HepG2 (cell line): Measurements from ENCODE around the gene KRTAP5-8. TPM values are rescaled to one million over a fixed set of nuclear protein-coding genes. Genes with fewer than 3 reads are reported as not detected.

Source experiments
- ATAC-seq: fragments of 200-7000 bp; cut with Tn5 transposase; 3 replicates; pipeline ENCODE4 v1.9.1; 2020; ENCODE audit warnings: mild to moderate bottlenecking, moderate library complexity
- BruUV-seq: library from RNA; stranded (reverse); fragments of 400-500 nt; replicated peaks from 2 replicates; lab custom pipeline; 2021; lab: Mats Ljungman, UMichigan
- CTCF ChIA-PET: fragments of 300-600 bp; formaldehyde crosslinking; extraction: SDS; loops from one replicate; lab custom pipeline; 2021; ENCODE audit warnings: low total read pairs, inconsistent platforms, low intra/inter-chr PET ratio; lab: Yijun Ruan, JAX
- POLR2A ChIA-PET: fragments of 350-600 bp; sonication (Branson Sonifier 250); formaldehyde crosslinking; loops from one replicate; lab custom pipeline; 2020; ENCODE audit warnings: antibody characterized with exemption, inconsistent platforms; lab: Yijun Ruan, JAX
- DNase-seq: peaks from one replicate; pipeline ENCODE4 v3.0.0-alpha.2; 2015; ENCODE audit warnings: low spot score
- FAIRE-seq: peaks from 3 replicates; lab custom pipeline; 2011; peaks lifted over from hg19 to GRCh38; lab: Jason Lieb, UNC
- H2AFZ ChIP-seq: one replicate; pipeline ENCODE4 v1.6.1; 2011; ENCODE audit warnings: low read length, inconsistent platforms
- H3K27ac ChIP-seq: fragments of 300-600 bp; 3 replicates; pipeline ENCODE4 v1.8.0; 2011; ENCODE audit warnings: mixed run types, mild to moderate bottlenecking, mixed read lengths, low read length, inconsistent platforms; ENCODE audit not compliant: insufficient read depth; ENCODE audit errors: extremely low read length
- H3K27me3 ChIP-seq, 2 experiments: fragments of 200-600 bp in 1 of 2; 2 replicates in 1 of 2; 3 replicates in 1 of 2; pipeline versions ENCODE4 v1.6.0 to v1.8.0; 2011; ENCODE audit warnings: low read length in 2 of 2, mild to moderate bottlenecking in 2 of 2, moderate library complexity in 2 of 2, inconsistent platforms in 1 of 2; ENCODE audit not compliant: insufficient read depth in 2 of 2, control insufficient read depth in 1 of 2
- H3K36me3 ChIP-seq, 2 experiments: fragments of 200-600 bp in 1 of 2; replicated peaks in 1 of 2; 2 replicates in 1 of 2; 3 replicates in 1 of 2; pipeline versions ENCODE4 v1.5.1 to v1.8.0; 2011; ENCODE audit warnings: low read length in 2 of 2, inconsistent platforms in 1 of 2; ENCODE audit not compliant: insufficient read depth in 2 of 2, control insufficient read depth in 1 of 2
- H3K4me1 ChIP-seq: 2 replicates; pipeline ENCODE4 v1.5.1; 2012; ENCODE audit warnings: low read length, inconsistent platforms; ENCODE audit not compliant: insufficient read depth
- H3K4me2 ChIP-seq: 2 replicates; pipeline ENCODE4 v1.6.0; 2011; ENCODE audit warnings: low read depth, low read length, inconsistent platforms
- H3K4me3 ChIP-seq, 3 experiments: fragments of 200-600 bp in 1 of 3; sonication (generic), shearing (Covaris generic) in 1 of 3; replicated peaks in 1 of 3; 2 replicates each; pipeline ENCODE4 v1.5.1; 2011 to 2016; ENCODE audit warnings: low read length in 3 of 3, inconsistent platforms in 2 of 3, low read depth in 2 of 3, mild to moderate bottlenecking in 2 of 3, control low read depth in 1 of 3, mixed read lengths in 1 of 3; ENCODE audit not compliant: insufficient read depth in 1 of 3
- H3K79me2 ChIP-seq: one replicate; pipeline ENCODE4 v1.6.1; 2011; ENCODE audit warnings: low read length, inconsistent platforms; ENCODE audit not compliant: insufficient read depth
- H3K9ac ChIP-seq: 2 replicates; pipeline ENCODE4 v1.6.0; 2011; ENCODE audit warnings: mild to moderate bottlenecking, low read depth, low read length, inconsistent platforms; ENCODE audit not compliant: insufficient read depth
- H3K9me3 ChIP-seq: 2 replicates; pipeline ENCODE4 v1.5.1; 2012; ENCODE audit warnings: mild to moderate bottlenecking, low read length
- H4K20me1 ChIP-seq: 2 replicates; pipeline ENCODE4 v1.6.0; 2011; ENCODE audit warnings: inconsistent platforms, mild to moderate bottlenecking, low read length, moderate library complexity; ENCODE audit not compliant: insufficient read depth
- MED1 ChIP-seq: sonication (generic); formaldehyde crosslinking; IDR thresholded peaks from 2 replicates; pipeline ENCODE4 v1.4.0; 2020; ENCODE audit warnings: missing genetic modification reagents
- NONO ChIP-seq, 2 experiments: fragments of 450-650 bp in 1 of 2; sonication (generic) in 1 of 2; formaldehyde crosslinking in 1 of 2; IDR thresholded peaks in 1 of 2; conservative IDR thresholded peaks in 1 of 2; 2 replicates each; pipeline versions ENCODE4 v1.6.1 to v1.8.0; 2017 to 2022; ENCODE audit warnings: mild to moderate bottlenecking in 1 of 2, missing genetic modification reagents in 1 of 2, moderate library complexity in 1 of 2
- ZBTB38 ChIP-seq: sonication (generic); formaldehyde crosslinking; IDR thresholded peaks from 2 replicates; pipeline ENCODE4 v1.5.1; 2020; ENCODE audit warnings: mild to moderate bottlenecking, missing genetic modification reagents
- ZC3H4 ChIP-seq: sonication (generic); formaldehyde crosslinking; IDR thresholded peaks from 2 replicates; pipeline ENCODE4 v1.4.0; 2020; ENCODE audit warnings: missing genetic modification reagents, borderline replicate concordance
- WGBS: methylation state at CpG from one replicate; pipeline ENCODE4 v1.1.6; 2017; ENCODE audit warnings: low lambda C conversion rate; 5-methylcytosine and 5-hydroxymethylcytosine counted together
- in situ Hi-C: cut with HindIII; loops from 2 replicates; pipeline ENCODE4 v1.10.0; 2017; ENCODE audit warnings: low pct_unique_long_range_greater_than_20kb; ENCODE audit not compliant: extremely low pct_ligation_motif_present
- intact Hi-C: fragments of 100-400 bp; cut with micrococcal nuclease; formaldehyde crosslinking; loops from one replicate; pipeline ENCODE4 v1.10.0; 2022; ENCODE audit not compliant: unreplicated experiment
- polyA plus RNA-seq, 8 experiments: library from polyadenylated mRNA; depleted of rRNA in 3 of 8; stranded (reverse) in 7 of 8; unstranded in 1 of 8; fragments of >200 nt; fragmentation: Illumina TruSeq in 4 of 8; extraction: Trizol in 4 of 8; gene quantifications; 2 replicates each; pipeline versions ENCODE4 v1.2.1 to v1.2.3, GENCODE V29; 2011 to 2016; ENCODE audit warnings: low read depth in 4 of 8, missing spikeins in 1 of 8, mixed read lengths in 1 of 8; ENCODE audit not compliant: insufficient read depth in 1 of 8
- total RNA-seq, 5 experiments: library from RNA; depleted of rRNA; stranded (reverse); fragments of >200 nt; fragmentation: Illumina TruSeq; extraction: Trizol; gene quantifications; 2 replicates each; pipeline ENCODE4 v1.2.3, GENCODE V29; 2016; ENCODE audit warnings: low read depth in 1 of 5
- TF ChIP-seq, protein P1 (sequence below): sonication (generic); formaldehyde crosslinking; IDR thresholded peaks from 2 replicates; pipeline ENCODE4 v1.4.0; 2020; ENCODE audit warnings: missing genetic modification reagents, borderline replicate concordance
- TF ChIP-seq, protein P2 (sequence below): sonication (generic); formaldehyde crosslinking; IDR thresholded peaks from 2 replicates; pipeline ENCODE4 v1.4.0; 2020; ENCODE audit warnings: missing genetic modification reagents
- TF ChIP-seq, protein P3 (sequence below): sonication (generic); formaldehyde crosslinking; IDR thresholded peaks from 2 replicates; pipeline ENCODE4 v1.5.0; 2020; ENCODE audit warnings: missing genetic modification reagents

Gene KRTAP5-8
- total and polyA plus RNA-seq, 2 of the 13 experiments (the other 11 are each of a cell fraction or from before 2014, with no cell fraction given), result 0.20 TPM; not detected in 1

DNA sequence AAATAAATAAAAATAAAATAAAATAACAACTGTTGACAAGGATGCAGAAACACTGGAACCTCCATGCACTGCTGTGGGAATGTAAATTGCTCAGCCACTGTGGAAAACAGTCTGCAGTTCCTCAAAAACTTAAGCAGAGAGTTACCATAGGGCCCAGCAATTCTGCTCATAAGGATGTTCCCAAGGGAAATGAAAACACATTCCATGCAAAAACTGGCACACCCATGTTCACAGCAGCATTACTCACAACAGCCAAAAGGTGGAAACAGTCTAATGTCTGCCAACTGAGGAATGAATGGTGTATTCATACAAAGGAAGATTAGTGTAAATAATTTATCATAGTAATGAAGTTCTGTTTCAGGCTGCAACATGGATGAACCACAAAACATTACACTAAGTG, 24.3 kb downstream of the KRTAP5-8 start (continued):
- TF ChIP-seq, protein P1, sequence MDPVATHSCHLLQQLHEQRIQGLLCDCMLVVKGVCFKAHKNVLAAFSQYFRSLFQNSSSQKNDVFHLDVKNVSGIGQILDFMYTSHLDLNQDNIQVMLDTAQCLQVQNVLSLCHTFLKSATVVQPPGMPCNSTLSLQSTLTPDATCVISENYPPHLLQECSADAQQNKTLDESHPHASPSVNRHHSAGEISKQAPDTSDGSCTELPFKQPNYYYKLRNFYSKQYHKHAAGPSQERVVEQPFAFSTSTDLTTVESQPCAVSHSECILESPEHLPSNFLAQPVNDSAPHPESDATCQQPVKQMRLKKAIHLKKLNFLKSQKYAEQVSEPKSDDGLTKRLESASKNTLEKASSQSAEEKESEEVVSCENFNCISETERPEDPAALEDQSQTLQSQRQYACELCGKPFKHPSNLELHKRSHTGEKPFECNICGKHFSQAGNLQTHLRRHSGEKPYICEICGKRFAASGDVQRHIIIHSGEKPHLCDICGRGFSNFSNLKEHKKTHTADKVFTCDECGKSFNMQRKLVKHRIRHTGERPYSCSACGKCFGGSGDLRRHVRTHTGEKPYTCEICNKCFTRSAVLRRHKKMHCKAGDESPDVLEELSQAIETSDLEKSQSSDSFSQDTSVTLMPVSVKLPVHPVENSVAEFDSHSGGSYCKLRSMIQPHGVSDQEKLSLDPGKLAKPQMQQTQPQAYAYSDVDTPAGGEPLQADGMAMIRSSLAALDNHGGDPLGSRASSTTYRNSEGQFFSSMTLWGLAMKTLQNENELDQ (CRISPR knock-in tag), result no peak

DNA sequence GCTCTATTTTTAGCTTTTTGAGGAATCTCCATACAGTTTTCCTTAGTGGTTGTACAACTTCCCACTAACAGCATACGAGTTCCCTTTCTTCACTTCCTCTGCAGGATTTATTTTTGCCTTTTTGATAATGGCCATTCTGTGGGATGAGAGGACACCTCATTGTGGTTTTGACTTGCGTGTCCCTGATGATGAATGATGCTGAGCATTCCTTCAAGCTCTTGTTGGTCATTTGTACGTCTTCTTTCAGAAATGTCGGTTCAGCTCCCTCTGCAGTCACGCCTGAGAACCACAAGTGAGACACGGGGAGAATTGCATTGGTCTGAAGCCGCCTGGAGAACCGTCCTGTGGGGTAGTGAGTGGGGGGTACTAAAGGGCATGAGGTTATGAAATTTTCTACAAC, 25.6 kb downstream of the KRTAP5-8 start:
- no TSS peak for BruUV-seq
- no peak overlapping the region for H3K4me3 ChIP-seq
- H3K9ac ChIP-seq, result no peak overlapping the region
- peak; percentile 76 for ATAC-seq
- no peaks in the 10 kb centered on the region for H3K9me3 ChIP-seq
- ChIA-PET POLR2A (interaction anchor here (0.5 to 1.6 kb wide), 2 partner anchors 37 to 871 kb away, joined by 3 to 6 read pairs; partner anchors contain the start of genes CLPB and KRTAP5-7), CTCF (interaction anchor here (0.6 kb wide), 1 partner anchor 80 kb away, joined by 3 read pairs; no protein-coding TSS in a partner anchor)
- 4% methylated on average over 8 of the region's 8 CpGs for WGBS
- no peak overlapping the region for H3K27ac ChIP-seq
- intact Hi-C loops, result no loop called here
- no peak overlapping the region for H3K4me2 ChIP-seq
- no peaks in the 10 kb centered on the region for H3K79me2 ChIP-seq
- peaks cover 42% of the 10 kb centered on the region for H3K4me1 ChIP-seq
- H4K20me1 ChIP-seq, result no peaks in the 10 kb centered on the region
- FAIRE-seq, result peak; percentile 72
- H2AFZ ChIP-seq, result no peak overlapping the region
- DNase-seq, result peak; percentile 58
- no peaks in the 10 kb centered on the region for H3K36me3 ChIP-seq
- H3K27me3 ChIP-seq, result peaks cover 3 to 11% of the 10 kb centered on the region in 2 experiments; a peak in 2 of 5 replicates
- in situ Hi-C loops, result no loop called here
- TF ChIP-seq, protein P2, sequence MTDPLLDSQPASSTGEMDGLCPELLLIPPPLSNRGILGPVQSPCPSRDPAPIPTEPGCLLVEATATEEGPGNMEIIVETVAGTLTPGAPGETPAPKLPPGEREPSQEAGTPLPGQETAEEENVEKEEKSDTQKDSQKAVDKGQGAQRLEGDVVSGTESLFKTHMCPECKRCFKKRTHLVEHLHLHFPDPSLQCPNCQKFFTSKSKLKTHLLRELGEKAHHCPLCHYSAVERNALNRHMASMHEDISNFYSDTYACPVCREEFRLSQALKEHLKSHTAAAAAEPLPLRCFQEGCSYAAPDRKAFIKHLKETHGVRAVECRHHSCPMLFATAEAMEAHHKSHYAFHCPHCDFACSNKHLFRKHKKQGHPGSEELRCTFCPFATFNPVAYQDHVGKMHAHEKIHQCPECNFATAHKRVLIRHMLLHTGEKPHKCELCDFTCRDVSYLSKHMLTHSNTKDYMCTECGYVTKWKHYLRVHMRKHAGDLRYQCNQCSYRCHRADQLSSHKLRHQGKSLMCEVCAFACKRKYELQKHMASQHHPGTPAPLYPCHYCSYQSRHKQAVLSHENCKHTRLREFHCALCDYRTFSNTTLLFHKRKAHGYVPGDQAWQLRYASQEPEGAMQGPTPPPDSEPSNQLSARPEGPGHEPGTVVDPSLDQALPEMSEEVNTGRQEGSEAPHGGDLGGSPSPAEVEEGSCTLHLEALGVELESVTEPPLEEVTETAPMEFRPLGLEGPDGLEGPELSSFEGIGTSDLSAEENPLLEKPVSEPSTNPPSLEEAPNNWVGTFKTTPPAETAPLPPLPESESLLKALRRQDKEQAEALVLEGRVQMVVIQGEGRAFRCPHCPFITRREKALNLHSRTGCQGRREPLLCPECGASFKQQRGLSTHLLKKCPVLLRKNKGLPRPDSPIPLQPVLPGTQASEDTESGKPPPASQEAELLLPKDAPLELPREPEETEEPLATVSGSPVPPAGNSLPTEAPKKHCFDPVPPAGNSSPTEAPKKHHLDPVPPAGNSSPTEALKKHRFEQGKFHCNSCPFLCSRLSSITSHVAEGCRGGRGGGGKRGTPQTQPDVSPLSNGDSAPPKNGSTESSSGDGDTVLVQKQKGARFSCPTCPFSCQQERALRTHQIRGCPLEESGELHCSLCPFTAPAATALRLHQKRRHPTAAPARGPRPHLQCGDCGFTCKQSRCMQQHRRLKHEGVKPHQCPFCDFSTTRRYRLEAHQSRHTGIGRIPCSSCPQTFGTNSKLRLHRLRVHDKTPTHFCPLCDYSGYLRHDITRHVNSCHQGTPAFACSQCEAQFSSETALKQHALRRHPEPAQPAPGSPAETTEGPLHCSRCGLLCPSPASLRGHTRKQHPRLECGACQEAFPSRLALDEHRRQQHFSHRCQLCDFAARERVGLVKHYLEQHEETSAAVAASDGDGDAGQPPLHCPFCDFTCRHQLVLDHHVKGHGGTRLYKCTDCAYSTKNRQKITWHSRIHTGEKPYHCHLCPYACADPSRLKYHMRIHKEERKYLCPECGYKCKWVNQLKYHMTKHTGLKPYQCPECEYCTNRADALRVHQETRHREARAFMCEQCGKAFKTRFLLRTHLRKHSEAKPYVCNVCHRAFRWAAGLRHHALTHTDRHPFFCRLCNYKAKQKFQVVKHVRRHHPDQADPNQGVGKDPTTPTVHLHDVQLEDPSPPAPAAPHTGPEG (CRISPR knock-in tag), result no peak
- no peak for TF ChIP-seq NONO (IDR thresholded peaks at IDR 0.05)
- 0 out of 2 replicates have a peak, but pooled peaks have one; percentile 42 for TF ChIP-seq NONO (CRISPR knock-in tag; conservative IDR thresholded peaks at IDR 0.05)
- no peak for TF ChIP-seq ZC3H4 (CRISPR knock-in tag)
- TF ChIP-seq, protein P3, sequence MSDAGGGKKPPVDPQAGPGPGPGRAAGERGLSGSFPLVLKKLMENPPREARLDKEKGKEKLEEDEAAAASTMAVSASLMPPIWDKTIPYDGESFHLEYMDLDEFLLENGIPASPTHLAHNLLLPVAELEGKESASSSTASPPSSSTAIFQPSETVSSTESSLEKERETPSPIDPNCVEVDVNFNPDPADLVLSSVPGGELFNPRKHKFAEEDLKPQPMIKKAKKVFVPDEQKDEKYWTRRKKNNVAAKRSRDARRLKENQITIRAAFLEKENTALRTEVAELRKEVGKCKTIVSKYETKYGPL (CRISPR knock-in tag), result no peak
- peak; percentile 46; the same call in 1 of the 2 replicates for TF ChIP-seq ZBTB38
- TF ChIP-seq MED1, result 0 out of 2 replicates have a peak, but pooled peaks have one; percentile 37
